Gastroesophageal sphincter (tissue), 4 donors: ENCODE measurements around the gene PAPPA2. TPM values are rescaled to one million over a fixed set of nuclear protein-coding genes. Genes with fewer than 3 reads are reported as not detected.

Source experiments
- ATAC-seq: fragments of 150-250 bp; one replicate; pipeline ENCODE4 v1.9.1; 2016; ENCODE audit warnings: mild to moderate bottlenecking, moderate library complexity
- H3K27ac ChIP-seq, 4 donors: fragments of 200-600 bp; sonication (generic) in 3 of 4; 1 replicate in 3 of 4; 2 replicates in 1 of 4; pipeline ENCODE4 v1.5.1; 2016 to 2019
- H3K27me3 ChIP-seq: fragments of 200-600 bp; sonication (generic); one replicate; pipeline ENCODE4 v1.5.1; 2019
- H3K36me3 ChIP-seq, 2 donors: fragments of 200-600 bp; sonication (generic); one replicate each; pipeline ENCODE4 v1.5.1; 2019; ENCODE audit warnings: control low read depth in 1 of 2
- H3K4me1 ChIP-seq, 3 donors: fragments of 200-600 bp; sonication (generic); 1 replicate in 2 of 3; 2 replicates in 1 of 3; pipeline ENCODE4 v1.5.1; 2016 to 2019; ENCODE audit warnings: control low read depth in 2 of 3
- H3K4me3 ChIP-seq, 2 donors: fragments of 200-600 bp; sonication (generic); one replicate each; pipeline ENCODE4 v1.5.1; 2019; ENCODE audit warnings: mild to moderate bottlenecking in 1 of 2, moderate library complexity in 1 of 2
- H3K9me3 ChIP-seq, 3 donors: fragments of 200-600 bp; sonication (generic); one replicate each; pipeline ENCODE4 v1.5.1; 2017 to 2019; ENCODE audit warnings: control low read depth in 2 of 3
- CTCF ChIP-seq, 4 experiments: fragments of 200-600 bp in 2 of 4; fragments of 450-650 bp in 2 of 4; sonication (generic) in 1 of 4; IDR thresholded peaks; one replicate each; pipeline ENCODE4 v1.5.1; 2017 to 2019; ENCODE audit warnings: antibody characterized with exemption in 4 of 4, mild to moderate bottlenecking in 2 of 4, moderate library complexity in 2 of 4
- EP300 ChIP-seq: sonication (generic); formaldehyde crosslinking; IDR thresholded peaks from one replicate; pipeline ENCODE4 v1.6.1; 2017; ENCODE audit warnings: antibody characterized with exemption, mild to moderate bottlenecking
- POLR2A ChIP-seq, 2 donors: fragments of 450-650 bp; IDR thresholded peaks; one replicate each; pipeline ENCODE4 v1.6.1; 2017; ENCODE audit warnings: antibody characterized with exemption in 2 of 2, mild to moderate bottlenecking in 2 of 2, moderate library complexity in 1 of 2
- POLR2AphosphoS5 ChIP-seq: sonication (generic); formaldehyde crosslinking; IDR thresholded peaks from one replicate; pipeline ENCODE4 v1.6.1; 2017; ENCODE audit warnings: antibody characterized with exemption
- WGBS, 2 donors: methylation state at CpG; one replicate each; pipeline ENCODE4 v1.1.5; 2018; ENCODE audit warnings: low coverage in 1 of 2; 5-methylcytosine and 5-hydroxymethylcytosine counted together
- total RNA-seq, 4 donors: library from RNA; depleted of rRNA; stranded (reverse); fragments of >200 nt; gene quantifications; one replicate each; pipeline ENCODE4 v1.1.0, GENCODE V29; 2016

The PAPPA2 gene
- total RNA-seq, 4 donors from 2014 or later = 0.10 to 0.54 (median 0.14) TPM

- Histone ChIP-seq H3K36me3 (no peaks in the 10 kb centered on the region), H3K27me3 (no peaks in the 10 kb centered on the region), H3K27ac (no peak overlapping the region), H3K9me3 (no peaks in the 10 kb centered on the region), H3K4me3 (no peak overlapping the region), H3K4me1 (no peaks in the 10 kb centered on the region)
- no peak for ATAC-seq
- TF ChIP-seq POLR2A (IDR thresholded peaks at IDR 0.05) (no peak), POLR2AphosphoS5 (no peak), EP300 (no peak), CTCF (IDR thresholded peaks at IDR 0.05) (no peak)
- WGBS, 2 donors = 86 to 90% methylated on average over 1 to 2 of the region's 4 CpGs
Measured at GRCh38 chr1:176869577-176869976, 406.6 kb downstream of the PAPPA2 start.

GRCh38 chr1:176876966-176877515 lies 414.1 kb downstream of the PAPPA2 start:
- H3K4me1 ChIP-seq = no peaks in the 10 kb centered on the region
- no peaks in the 10 kb centered on the region for H3K9me3 ChIP-seq
- ATAC-seq = no peak
- H3K27me3 ChIP-seq = no peaks in the 10 kb centered on the region
- H3K27ac ChIP-seq = no peak overlapping the region
- no peak overlapping the region for H3K4me3 ChIP-seq
- TF ChIP-seq CTCF (IDR thresholded peaks at IDR 0.05) (no peak), EP300 (no peak), POLR2A (IDR thresholded peaks at IDR 0.05) (no peak), POLR2AphosphoS5 (no peak)
- H3K36me3 ChIP-seq = no peaks in the 10 kb centered on the region
- WGBS, 2 donors = 78 to 83% methylated on average over 2 to 4 of the region's 4 CpGs

GRCh38 chr1:176877557-176877956 lies 414.6 kb downstream of the PAPPA2 start:
- no peaks in the 10 kb centered on the region for H3K27me3 ChIP-seq
- H3K4me1 ChIP-seq = no peaks in the 10 kb centered on the region
- no peak overlapping the region for H3K27ac ChIP-seq
- H3K9me3 ChIP-seq = no peaks in the 10 kb centered on the region
- WGBS, 2 donors = 74% methylated on average over 3 of the region's 3 CpGs; no CpG with 5 or more reads in 1 of the 2 donors
- no peak for ATAC-seq
- H3K36me3 ChIP-seq = no peaks in the 10 kb centered on the region
- TF ChIP-seq POLR2A (IDR thresholded peaks at IDR 0.05) (no peak), CTCF (IDR thresholded peaks at IDR 0.05) (no peak), POLR2AphosphoS5 (no peak), EP300 (no peak)
- no peak overlapping the region for H3K4me3 ChIP-seq

- no peak for ATAC-seq
- Histone ChIP-seq H3K4me3 (no peak overlapping the region), H3K36me3 (no peaks in the 10 kb centered on the region), H3K4me1 (no peaks in the 10 kb centered on the region), H3K27ac (no peak overlapping the region), H3K27me3 (no peaks in the 10 kb centered on the region), H3K9me3 (no peaks in the 10 kb centered on the region)
- WGBS, 2 donors = 71 to 75% methylated on average over 3 to 10 of the region's 12 CpGs
- TF ChIP-seq CTCF (IDR thresholded peaks at IDR 0.05) = no peak
- no peak for TF ChIP-seq POLR2A (IDR thresholded peaks at IDR 0.05)
- no peak for TF ChIP-seq EP300
- no peak for TF ChIP-seq POLR2AphosphoS5
Measured at GRCh38 chr1:176878750-176879536, 416.0 kb downstream of the PAPPA2 start.
